NCI-H2171 treated with DMSO at 0.1 percent for 48 hours (cell line): ENCODE measurements around the gene PBX4.

Source experiments
- DNase-seq: peaks from one replicate; lab custom pipeline; 2025; lab: John Stamatoyannopoulos, UW

PBX4 gene

DNA sequence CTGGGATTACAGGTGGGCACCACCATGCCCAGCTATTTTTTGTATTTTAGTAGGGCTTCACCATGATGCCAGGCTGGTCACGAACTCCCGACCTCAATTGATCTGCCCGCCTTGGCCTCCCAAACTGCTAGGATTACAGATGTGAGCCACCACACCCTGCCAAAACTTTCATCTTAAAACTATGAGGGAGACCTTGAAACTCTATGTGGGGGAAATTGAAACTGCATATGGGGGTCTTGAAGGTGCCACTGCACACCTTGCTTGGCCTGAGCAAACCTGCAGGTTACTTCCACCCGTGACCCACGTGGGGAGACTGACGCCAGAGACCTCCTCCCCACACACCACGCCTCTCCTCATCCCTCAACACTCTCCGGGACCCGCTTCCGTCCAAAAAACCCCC, 64.8 kb downstream of the PBX4 start:
- no peak for DNase-seq

DNA sequence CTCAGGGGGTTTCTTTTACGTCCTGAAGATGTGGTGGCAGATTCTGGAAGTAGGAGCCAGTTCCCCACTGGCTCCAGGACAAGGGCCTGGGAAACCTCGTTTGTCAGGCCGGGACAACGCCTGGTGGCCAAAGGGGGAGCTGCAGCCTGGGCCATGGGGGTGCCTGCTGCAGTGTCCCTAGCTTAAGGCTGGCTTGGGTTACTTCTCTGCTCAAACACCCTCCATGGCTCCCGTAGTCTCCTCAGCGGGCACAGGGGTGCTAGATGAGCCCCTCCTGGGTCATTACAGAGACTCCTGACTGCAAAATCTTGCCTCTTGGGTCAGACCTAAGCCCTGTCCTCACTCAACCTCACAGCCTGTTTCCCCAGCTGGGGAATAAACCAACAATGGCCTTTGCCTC, 65.7 kb downstream of the PBX4 start:
- no peak for DNase-seq

DNA sequence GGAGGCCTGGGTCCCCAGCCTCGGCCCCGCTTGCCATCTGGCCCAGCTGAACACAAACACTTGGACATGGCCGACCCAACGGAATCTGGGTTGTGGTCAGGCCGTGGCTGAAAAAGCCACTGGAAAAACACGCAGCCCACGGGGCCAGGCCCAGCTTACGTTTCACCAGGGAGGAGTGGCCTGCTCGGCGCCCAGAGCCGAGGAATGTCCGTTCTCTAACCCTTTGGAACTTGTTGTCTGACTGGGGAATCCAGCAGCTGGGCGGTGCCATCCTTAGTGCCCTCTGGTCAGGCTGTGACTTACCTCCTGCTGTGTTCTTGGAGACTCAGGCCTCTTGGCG, 66.7 kb downstream of the PBX4 start:
- DNase-seq: no peak

DNA sequence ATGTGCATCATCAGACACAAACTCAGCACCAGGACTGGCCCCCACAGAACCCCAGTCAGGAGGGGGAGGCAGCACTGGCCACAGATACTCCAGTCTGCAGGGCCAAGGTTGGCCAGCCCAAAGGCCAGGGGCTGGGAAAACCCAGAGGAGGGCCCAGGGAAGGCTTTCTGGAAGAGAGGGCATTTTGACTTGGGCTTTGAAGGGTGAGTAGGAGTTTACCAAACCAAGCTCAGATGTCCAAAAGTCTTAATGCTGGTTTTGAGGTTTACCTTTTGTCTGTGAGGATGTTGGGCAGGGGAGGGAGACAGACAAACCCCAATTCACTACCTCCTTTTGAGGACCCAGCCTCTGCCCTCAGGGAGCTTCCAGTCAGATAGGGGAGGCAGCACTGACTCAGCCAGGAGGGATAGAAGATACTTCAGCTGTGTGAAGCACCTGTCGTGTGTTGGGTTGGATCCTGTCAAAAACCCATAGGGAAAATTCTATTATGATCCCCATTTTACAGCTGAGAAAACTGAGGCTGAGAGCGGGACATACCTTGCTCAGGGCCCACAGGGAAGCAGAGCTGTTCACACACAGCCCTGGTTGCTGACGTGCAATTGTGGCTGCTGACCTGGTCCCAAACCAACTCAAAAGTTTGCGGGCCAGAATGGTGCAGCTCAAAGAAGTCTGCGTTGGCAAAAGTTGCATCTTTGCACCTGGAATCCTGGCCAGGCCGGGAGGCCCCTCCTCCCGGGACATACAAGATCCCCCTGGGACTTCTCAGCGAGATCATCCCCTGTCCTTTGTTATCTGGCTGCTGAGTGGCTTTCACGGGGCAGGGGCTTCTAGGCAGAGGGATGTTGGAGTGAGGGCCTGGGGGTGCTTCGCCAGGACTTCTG, 67.3 kb downstream of the PBX4 start:
- no peak for DNase-seq

DNA sequence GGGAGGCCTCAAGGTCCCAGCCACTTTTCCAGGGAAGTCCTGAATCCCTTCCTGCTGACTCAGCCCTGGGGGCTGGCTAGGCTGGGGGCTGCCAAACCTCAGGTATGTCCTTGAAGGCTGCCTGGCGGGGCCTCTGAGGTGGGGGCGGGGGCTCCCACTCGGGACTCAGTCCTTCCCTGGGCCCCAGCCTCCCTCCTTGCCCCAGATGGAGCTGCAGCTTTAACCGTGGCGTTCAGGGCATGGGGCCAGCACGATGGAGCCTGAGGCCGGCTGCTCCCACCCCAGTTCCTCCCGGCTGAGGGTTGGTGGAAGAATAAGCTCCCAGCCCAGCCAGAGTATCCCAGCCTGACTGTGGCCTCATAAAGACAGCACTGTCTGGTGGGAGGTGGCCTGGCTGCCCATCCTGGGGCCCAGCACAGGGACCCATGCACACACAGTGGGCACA, 68.0 kb downstream of the PBX4 start:
- no peak for DNase-seq

DNA sequence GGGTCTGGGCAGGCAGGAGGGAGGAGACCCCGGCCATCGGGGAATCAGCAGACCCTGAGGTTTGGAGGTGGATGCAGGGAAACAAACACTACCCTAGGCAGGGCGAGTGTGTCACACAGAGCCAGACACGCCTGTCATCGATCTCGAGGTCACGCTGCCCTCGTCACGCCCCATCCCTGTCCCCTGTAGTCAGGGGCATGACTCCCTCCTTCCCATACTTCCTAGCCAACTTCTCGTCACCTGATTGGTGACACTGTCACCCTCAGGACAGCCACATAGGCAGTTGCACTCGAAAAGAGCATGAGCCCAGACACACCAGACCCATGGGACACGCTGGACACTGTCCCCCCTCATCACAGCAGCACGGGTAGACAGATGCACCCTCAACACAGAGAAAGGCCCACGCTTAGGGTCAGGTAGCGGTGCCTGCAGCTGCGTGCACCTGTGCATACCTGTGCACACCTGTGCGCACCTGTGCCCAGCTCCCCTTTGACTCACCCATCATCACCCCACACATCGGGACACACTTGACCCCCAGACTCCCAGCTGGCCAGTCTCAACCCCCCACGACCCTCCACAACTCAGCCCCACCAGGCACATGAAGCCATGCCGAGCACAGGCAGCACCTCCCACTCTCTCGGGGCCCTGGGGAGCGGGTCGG, 68.6 kb downstream of the PBX4 start:
- DNase-seq: no peak

DNA sequence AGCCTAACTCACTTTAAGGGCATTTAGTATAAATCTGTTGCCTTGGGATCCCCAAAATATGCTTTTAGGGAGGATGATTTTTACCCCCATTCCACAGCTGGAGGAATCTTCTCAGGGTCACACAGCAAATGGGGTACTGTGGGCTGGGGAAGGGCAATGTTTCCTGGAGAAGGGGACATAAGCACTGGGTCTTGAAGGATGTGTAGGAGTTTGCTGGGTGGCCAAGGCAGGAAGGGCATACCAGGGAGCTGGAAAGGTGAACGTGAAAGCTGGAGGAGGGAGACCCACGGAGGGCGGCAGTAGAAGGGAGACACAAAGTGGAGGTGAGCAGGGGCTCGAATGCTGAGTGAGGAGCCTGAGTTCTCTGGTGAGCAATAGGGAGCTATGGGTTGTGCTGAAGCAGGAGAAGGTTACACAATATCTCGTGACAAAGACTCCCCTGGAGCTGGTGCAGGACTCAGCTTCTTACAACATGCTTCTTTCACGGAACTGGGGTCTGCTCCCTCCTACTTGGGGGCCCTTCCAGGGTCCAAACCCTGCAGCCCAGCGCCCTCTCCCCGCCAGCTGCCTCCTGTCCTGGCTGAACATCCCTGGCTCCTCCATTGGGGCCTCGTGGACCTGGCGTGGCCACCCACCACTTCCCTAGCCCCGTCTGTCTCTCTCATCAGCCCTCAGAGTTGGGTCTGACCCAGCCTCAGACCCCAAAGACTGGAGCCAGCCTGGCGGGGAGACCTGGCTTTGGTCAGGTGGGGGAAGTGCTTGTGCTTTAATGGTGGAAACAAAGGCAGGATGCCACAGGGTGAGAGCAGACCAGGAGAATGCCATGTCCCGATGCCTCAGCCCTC, 69.3 kb downstream of the PBX4 start:
- no peak for DNase-seq

DNA sequence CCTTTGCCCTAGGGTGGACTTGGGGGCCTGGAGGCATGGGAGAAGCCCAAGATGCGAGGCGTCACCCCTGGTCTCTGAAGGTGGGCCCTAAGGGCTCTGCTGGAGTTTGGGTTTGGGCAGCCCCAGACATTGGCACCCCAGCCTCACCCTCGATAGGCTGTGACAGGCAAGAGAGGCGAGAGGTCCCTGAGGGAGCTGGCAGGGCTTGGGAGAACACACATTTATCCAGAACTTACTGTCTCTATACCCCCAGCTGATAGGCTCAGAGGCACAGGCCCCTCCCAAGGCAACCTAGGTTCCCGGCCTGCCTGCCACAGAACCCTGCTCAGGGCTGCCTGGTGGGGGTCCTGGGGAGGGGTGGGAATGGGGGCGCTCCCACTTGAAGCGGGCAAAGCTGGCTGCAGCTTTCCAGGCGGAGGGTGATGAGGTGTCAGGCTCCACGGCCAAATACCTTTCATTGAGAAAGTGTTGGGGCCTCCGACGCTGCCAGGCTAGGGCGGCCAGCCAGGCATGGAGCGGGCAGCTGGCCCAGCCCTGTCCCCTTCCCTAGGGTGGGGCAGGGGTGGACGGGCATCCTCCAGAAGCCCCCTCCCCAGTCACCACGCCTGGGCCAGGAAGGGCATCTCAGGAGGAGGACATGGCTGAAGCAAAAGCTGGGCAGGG, 70.7 kb downstream of the PBX4 start:
- no peak for DNase-seq

DNA sequence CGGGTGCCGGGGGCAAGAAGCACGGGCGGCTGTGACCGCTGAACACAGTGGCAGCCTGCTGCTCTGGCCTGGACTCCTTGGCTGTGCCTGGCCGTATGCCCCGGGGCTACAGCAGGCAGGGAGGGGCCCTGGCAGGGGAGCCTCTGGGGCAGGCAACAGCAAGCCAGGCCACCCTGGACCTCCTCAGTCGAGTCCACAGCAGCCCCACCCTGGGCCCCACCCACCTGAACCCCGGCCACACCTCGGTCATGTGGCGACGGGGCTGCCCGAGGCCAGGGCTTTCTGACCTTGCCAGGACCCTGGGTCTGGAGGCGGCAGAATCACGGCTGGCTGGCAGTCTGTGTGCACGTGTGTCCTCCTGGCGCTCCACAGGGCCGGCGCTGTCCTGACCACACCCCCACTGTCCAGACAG, 71.7 kb downstream of the PBX4 start:
- DNase-seq: no peak

DNA sequence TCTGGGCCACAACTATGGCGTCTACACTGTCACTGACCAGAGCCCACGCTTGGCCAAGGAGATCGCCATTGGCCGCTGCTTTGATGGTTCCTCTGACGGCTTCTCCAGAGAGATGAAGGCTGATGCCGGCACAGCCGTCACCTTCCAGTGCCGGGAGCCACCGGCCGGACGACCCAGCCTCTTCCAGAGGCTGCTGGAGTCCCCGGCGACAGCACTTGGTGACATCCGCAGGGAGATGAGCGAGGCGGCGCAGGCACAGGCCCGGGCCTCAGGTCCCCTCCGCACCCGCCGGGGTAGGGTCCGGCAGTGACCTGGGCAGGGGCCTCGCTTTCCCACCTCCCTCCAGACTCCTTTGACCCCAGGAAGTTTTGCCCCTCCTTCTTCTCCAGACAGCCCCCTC, 72.8 kb downstream of the PBX4 start:
- no peak for DNase-seq

DNA sequence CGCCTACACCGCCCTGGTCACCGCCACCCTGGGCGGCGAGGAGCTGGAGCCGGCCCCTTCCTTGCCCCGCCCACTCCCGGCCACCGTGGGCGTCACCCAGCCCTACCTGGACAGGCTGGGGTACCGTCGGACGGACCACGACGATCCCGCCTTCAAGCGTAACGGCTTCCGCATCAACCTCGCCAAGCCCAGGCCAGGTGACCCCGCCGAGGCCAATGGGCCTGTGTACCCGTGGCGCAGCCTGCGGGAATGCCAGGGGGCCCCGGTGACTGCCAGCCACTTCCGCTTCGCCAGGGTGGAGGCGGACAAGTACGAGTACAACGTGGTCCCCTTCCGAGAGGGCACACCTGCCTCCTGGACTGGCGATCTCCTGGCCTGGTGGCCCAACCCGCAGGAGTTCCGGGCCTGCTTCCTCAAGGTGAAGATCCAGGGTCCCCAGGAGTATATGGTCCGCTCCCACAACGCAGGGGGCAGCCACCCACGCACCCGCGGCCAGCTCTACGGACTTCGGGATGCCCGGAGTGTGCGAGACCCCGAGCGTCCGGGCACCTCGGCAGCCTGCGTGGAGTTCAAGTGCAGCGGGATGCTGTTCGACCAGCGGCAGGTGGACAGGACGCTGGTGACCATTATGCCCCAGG, 73.4 kb downstream of the PBX4 start:
- no peak for DNase-seq

DNA sequence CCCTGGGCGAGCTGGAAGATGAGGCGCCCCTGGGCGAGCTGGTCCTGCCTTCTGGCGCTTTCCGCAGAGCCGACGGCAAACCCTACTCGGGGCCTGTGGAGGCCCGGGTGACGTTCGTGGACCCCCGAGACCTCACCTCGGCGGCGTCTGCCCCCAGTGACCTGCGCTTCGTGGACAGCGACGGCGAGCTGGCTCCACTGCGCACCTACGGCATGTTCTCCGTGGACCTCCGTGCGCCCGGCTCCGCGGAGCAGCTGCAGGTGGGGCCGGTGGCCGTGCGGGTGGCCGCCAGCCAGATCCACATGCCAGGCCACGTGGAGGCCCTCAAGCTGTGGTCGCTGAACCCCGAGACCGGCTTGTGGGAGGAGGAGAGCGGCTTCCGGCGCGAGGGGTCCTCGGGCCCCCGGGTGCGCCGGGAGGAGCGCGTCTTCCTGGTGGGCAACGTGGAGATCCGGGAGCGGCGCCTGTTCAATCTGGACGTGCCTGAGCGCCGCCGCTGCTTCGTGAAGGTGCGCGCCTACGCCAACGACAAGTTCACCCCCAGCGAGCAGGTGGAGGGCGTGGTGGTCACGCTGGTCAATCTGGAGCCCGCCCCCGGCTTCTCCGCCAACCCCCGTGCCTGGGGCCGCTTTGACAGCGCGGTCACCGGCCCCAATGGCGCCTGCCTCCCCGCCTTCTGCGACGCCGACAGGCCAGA, 74.1 kb downstream of the PBX4 start:
- DNase-seq: no peak

DNA sequence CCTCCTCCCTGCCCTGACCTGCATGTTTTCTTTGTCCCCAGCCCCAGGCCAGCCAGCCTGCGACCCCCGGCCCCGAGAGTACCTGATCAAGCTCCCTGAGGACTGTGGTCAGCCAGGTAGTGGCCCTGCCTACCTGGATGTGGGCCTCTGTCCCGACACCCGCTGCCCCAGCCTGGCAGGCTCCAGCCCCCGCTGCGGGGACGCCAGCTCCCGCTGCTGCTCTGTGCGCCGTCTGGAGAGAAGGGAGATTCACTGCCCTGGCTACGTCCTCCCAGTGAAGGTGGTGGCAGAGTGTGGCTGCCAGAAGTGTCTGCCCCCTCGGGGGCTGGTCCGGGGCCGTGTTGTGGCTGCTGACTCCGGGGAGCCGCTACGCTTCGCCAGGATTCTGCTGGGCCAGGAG, 74.8 kb downstream of the PBX4 start:
- no peak for DNase-seq

DNA sequence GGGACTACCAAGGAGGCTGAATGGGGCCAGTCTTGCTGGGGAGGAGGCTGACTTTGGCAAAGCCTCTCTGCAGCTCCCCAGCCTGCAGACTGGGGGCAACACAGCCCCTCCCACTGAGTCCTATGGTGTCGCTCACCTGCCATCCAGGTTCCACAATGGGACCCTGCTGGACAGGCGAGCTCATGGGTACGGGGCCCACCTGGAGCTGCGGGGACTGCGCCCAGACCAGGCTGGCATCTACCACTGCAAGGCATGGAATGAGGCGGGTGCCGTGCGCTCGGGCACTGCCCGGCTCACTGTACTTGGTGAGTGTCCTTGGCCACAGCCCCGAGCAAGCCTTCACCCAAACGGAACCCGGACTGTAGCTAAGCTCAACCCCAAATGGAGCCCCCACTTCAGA, 75.4 kb downstream of the PBX4 start:
- DNase-seq: no peak

DNA sequence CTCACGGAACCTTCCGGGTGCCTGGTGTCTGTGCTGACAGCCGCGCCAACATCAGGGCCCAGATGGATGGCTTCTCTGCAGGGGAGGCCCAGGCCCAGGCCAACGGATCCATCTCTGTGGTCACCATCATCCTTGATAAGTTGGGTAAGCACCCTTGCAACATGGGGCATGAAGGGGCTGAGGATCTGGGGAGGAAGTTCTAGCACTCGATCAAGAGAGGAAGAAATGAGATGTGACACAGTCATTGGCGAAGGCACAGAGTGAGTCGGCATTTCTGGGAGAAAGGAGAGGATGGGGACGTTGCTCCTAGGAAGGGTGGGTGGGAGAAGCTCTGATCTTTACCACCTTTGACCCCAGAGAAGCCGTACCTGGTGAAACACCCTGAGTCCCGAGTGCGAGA, 76.0 kb downstream of the PBX4 start:
- DNase-seq: no peak

DNA sequence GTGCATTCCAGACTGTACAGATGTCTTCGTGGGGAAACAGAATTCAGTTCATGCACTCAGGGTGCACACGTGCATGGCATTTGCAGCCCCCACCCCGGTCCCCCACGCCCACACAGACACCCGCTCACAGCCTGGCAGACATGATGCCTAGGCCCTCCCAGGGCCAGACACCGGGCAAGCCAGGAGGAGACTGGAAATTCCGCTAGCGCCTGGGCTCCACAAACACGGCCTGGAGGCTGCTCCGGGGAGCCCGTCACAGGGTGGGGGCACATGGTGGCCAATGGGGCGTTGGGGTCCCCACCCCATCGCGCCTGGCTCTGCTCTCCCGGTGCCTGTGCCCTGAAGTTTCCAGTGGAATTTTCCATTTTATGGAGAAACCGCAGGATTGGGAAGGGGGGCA, 76.9 kb downstream of the PBX4 start:
- DNase-seq: no peak

DNA sequence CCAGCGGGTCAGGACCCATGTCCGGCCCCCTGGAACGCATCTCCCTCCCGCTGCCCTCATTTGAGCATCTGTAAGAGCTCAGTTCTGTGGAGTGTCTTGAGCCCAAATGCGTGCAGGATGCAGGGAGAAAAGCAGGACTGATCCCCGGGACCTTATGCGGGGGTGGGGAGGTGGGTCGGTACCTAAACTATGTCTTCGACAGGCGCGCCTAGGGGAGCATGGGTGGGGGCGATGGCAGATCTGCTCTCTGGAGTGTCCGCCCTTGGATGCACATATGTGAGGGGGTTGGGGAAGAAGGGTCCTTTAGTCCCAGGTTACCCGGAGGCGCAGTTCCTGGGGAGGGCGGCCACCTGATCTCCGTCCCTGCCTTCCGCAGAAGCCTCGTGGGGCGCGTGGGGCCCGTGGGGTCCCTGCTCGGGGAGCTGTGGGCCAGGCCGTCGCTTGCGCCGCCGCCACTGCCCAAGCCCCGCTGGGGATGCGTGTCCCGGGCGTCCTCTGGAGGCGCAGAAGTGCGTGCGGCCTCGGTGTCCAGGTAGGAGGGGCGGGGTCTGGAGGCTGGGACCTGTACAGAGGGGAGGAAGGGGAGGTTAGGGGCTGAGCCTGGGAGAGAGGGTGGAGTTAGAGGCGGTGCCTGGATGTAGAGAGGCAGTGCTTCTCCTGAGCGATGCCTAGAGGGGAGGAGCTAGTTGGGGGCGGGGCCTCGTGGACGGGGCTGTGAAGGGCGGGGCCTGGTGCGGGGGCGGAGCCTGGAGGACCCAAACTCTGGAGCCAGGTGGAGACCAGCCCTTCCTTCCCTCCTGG, 77.6 kb downstream of the PBX4 start:
- no peak for DNase-seq

DNA sequence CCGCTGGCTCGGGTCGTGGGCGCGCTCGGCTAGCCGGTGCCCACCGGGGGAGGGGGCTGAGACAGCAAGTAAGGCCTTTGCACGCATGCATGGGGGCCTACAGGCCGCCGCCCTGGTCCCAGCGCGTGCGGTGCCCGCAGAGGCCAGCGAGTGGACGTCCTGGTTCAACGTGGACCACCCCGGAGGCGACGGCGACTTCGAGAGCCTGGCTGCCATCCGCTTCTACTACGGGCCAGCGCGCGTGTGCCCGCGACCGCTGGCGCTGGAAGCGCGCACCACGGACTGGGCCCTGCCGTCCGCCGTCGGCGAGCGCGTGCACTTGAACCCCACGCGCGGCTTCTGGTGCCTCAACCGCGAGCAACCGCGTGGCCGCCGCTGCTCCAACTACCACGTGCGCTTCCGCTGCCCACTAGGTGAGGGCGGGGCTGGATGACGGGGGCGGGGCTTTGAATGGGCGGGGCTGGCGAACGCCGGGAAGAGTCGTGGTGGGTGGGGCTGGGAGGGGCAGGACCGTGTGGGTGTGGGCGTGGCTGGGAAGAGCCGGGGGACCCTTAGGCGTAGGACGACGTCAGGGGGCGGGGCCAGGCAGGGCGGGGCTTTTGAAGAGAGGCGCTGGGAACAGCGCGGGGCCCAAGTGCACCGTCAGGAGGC, 78.3 kb downstream of the PBX4 start:
- DNase-seq: no peak

DNA sequence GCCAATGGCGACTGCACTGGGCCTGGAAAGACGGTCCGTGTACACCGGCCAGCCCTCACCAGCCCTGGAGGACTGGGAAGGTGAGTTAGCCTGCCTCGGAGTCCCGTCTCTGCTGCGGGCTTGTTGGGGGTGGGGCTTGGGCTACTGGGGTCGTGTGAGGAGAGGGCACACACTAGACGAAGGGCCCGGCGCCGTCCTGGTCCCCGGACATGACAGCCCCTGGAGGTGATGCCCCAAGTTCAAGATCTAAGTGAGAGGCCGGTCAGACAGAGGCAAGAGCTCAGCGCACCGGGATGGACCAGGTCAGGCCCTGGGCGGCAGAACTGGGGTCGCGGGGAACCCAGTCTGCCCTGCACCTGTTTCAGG, 78.8 kb downstream of the PBX4 start:
- DNase-seq: no peak

DNA sequence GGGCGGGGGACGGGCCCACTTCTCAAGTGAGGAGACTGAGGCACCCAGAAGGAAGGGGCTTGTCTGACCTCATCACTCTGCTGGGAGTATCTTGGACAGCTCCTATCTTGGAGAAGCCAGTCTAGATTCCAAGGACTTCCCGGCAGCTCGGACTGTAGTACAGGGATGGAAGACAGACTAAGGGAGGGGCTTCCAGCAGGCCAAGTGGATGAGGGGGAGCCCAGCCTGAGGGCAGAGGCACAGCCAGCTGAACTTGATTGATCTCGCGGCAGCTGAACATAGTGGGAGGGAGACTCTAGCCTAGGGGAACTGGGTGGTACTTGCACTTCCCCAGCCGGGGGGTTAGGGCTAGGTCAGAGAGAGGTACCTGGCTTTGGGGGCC, 79.7 kb downstream of the PBX4 start:
- no peak for DNase-seq
